Renal cortex interstitium (tissue), 11 donors: ENCODE data around the gene CHURC1. TPM values are rescaled to one million over a fixed set of nuclear protein-coding genes. Genes with fewer than 3 reads are reported as not detected.
"Not testable (repeated sequence)": the region's sequence is repeated elsewhere in the genome, so short reads cannot be mapped to it uniquely, and the experiment has no call there.

Experiments used
- DNase-seq, 11 donors: peaks; one replicate each; pipeline ENCODE4 v3.0.0-alpha.2; 2013; ENCODE audit warnings: low read depth in 9 of 11, low spot score in 4 of 11; ENCODE audit errors: extremely low read depth in 1 of 11
- polyA plus RNA-seq, 3 donors: library from polyadenylated mRNA; unstranded; fragments of 120-200 nt; gene quantifications; one replicate each; pipeline ENCODE4 v1.2.1, GENCODE V29; 2013; ENCODE audit not compliant: insufficient read length in 3 of 3

The CHURC1 gene
- polyA plus RNA-seq, 3 donors = 52.7 to 70.9 (median 56.5) TPM

- peak in 5 of 11 donors; percentile 41 to 58 (median 49) for DNase-seq
These were observed 33.8 kb upstream of the CHURC1 start for GRCh38 chr14:64880221-64881121.

GRCh38 chr14:64885559-64885958 is 28.7 kb upstream of the CHURC1 start:
- DNase-seq = no peak

GRCh38 chr14:64889352-64889751 is 24.9 kb upstream of the CHURC1 start:
- no peak for DNase-seq

GRCh38 chr14:64891173-64891838 is 22.9 kb upstream of the CHURC1 start:
- no peak for DNase-seq

GRCh38 chr14:64891839-64892375 is 22.3 kb upstream of the CHURC1 start:
- peak in 6 of 11 donors; percentile 33 to 56 (median 55) for DNase-seq

- no peak for DNase-seq
These were observed 14.3 kb upstream of the CHURC1 start for GRCh38 chr14:64899958-64900357.

- DNase-seq = no peak
These were observed 8.2 kb upstream of the CHURC1 start for GRCh38 chr14:64906022-64906421.

GRCh38 chr14:64910847-64911495 is 3.3 kb upstream of the CHURC1 start:
- peak in 4 of 11 donors; percentile 1 to 17 (median 4) for DNase-seq

- no peak for DNase-seq
These were observed 2.0 kb upstream of the CHURC1 start for GRCh38 chr14:64912261-64912660.

- not testable (repeated sequence) for DNase-seq
These were observed 778 bp upstream of the CHURC1 start for GRCh38 chr14:64913477-64913876.

GRCh38 chr14:64915029-64915424 is 772 bp downstream of the CHURC1 start:
- DNase-seq = no peak

GRCh38 chr14:64915797-64916196 is 1.5 kb downstream of the CHURC1 start:
- DNase-seq = no peak

- DNase-seq = no peak
These were observed 4.0 kb downstream of the CHURC1 start for GRCh38 chr14:64918216-64918615.

- no peak for DNase-seq
These were observed 5.0 kb downstream of the CHURC1 start for GRCh38 chr14:64919215-64919614.

GRCh38 chr14:64919618-64920017 is 5.4 kb downstream of the CHURC1 start:
- DNase-seq = no peak

- DNase-seq = no peak
These were observed 6.2 kb downstream of the CHURC1 start for GRCh38 chr14:64920465-64920864.

GRCh38 chr14:64923015-64923414 is 8.8 kb downstream of the CHURC1 start:
- DNase-seq = no peak

- DNase-seq = no peak
These were observed 12.2 kb downstream of the CHURC1 start for GRCh38 chr14:64926398-64926995.

- DNase-seq = no peak
These were observed 12.8 kb downstream of the CHURC1 start for GRCh38 chr14:64927031-64927430.
